Subcutaneous abdominal adipose tissue (tissue), 5 donors: ENCODE measurements around the gene LRRC4B.
"Not testable (repeated sequence)": the region's sequence is repeated elsewhere in the genome, so short reads cannot be mapped to it uniquely, and the experiment has no call there.

Experiments
- H3K27ac ChIP-seq: one replicate; pipeline ENCODE4 v1.7.0; 2013; ENCODE audit warnings: low read depth, mild to moderate bottlenecking, inconsistent platforms, low read length, moderate library complexity
- H3K27me3 ChIP-seq, 5 donors: one replicate each; pipeline ENCODE4 v1.7.0; 2013; ENCODE audit warnings: low read length in 5 of 5, inconsistent platforms in 1 of 5; ENCODE audit not compliant: control insufficient read depth in 5 of 5, insufficient read depth in 4 of 5
- H3K36me3 ChIP-seq, 5 donors: one replicate each; pipeline ENCODE4 v1.7.0; 2013; ENCODE audit warnings: low read length in 5 of 5; ENCODE audit not compliant: control insufficient read depth in 5 of 5, insufficient read depth in 5 of 5
- H3K4me1 ChIP-seq, 5 donors: one replicate each; pipeline ENCODE4 v1.7.0; 2013; ENCODE audit warnings: low read length in 5 of 5, mild to moderate bottlenecking in 3 of 5, moderate library complexity in 1 of 5; ENCODE audit not compliant: control insufficient read depth in 5 of 5, insufficient read depth in 5 of 5
- H3K4me3 ChIP-seq, 5 donors: one replicate each; pipeline ENCODE4 v1.7.0; 2013; ENCODE audit warnings: low read length in 5 of 5, low read depth in 1 of 5
- H3K9ac ChIP-seq, 5 donors: one replicate each; pipeline ENCODE4 v1.7.0; 2013; ENCODE audit warnings: low read length in 5 of 5, mild to moderate bottlenecking in 4 of 5, moderate library complexity in 3 of 5
- H3K9me3 ChIP-seq, 5 donors: one replicate each; pipeline ENCODE4 v1.7.0; 2013; ENCODE audit warnings: low read length in 5 of 5; ENCODE audit not compliant: control insufficient read depth in 5 of 5
- donor health status: healthy.
- donor health status: healthy.
- donor health status: healthy.
- donor health status: healthy.
- donor health status: healthy.

The LRRC4B gene

GRCh38 chr19:50567882-50568727 lies at the start of gene LRRC4B:
Gene LRRC4B, minus strand, starts transcription at chr19:50568435. Its CDS starts 19,597 bp downstream, at chr19:50548838.
- H3K27ac ChIP-seq: no peak within 1 kb of the TSS
- no peaks in the 10 kb centered on the region for H3K9me3 ChIP-seq
- H3K9ac ChIP-seq: no peak within 1 kb of the TSS
- no peak within 1 kb of the TSS for H3K4me3 ChIP-seq
- no peaks in the 10 kb centered on the region for H3K4me1 ChIP-seq
- H3K27me3 ChIP-seq: peaks cover 34 to 52% (median 45%) of the 10 kb centered on the region in 5 donors
- no peaks in the 10 kb centered on the region for H3K36me3 ChIP-seq

- H3K27ac ChIP-seq, H3K4me1 ChIP-seq, H3K9ac ChIP-seq, H3K36me3 ChIP-seq, H3K27me3 ChIP-seq, H3K9me3 ChIP-seq, H3K4me3 ChIP-seq: not testable (repeated sequence)
Measured at GRCh38 chr19:50612504-50613404, 44.5 kb upstream of the LRRC4B start.

- Histone ChIP-seq H3K36me3 (no peaks in the 10 kb centered on the region), H3K9me3 (peaks cover 0 to 4% (median 0%) of the 10 kb centered on the region in 5 donors), H3K27me3 (peaks cover 0 to 13% (median 7%) of the 10 kb centered on the region in 5 donors), H3K9ac (no peak overlapping the region), H3K27ac (no peak overlapping the region), H3K4me1 (peaks cover 0 to 9% (median 5%) of the 10 kb centered on the region in 5 donors), H3K4me3 (peak overlapping the region in 2 of 5 donors; percentile 6 to 23)
Measured at GRCh38 chr19:50607874-50608785, 39.9 kb upstream of the LRRC4B start.

- Histone ChIP-seq H3K9me3 (peaks cover 0 to 4% (median 0%) of the 10 kb centered on the region in 5 donors), H3K9ac (no peak overlapping the region), H3K4me1 (peaks cover 0 to 9% (median 5%) of the 10 kb centered on the region in 5 donors), H3K36me3 (no peaks in the 10 kb centered on the region), H3K4me3 (peak overlapping the region in 1 of 5 donors; percentile 23), H3K27me3 (peaks cover 0 to 13% (median 11%) of the 10 kb centered on the region in 5 donors), H3K27ac (no peak overlapping the region)
Measured at GRCh38 chr19:50607388-50607787, 39.2 kb upstream of the LRRC4B start.

GRCh38 chr19:50606059-50606836 lies 38.0 kb upstream of the LRRC4B start:
- peaks cover 6 to 20% (median 18%) of the 10 kb centered on the region in 5 donors for H3K27me3 ChIP-seq
- not testable (repeated sequence) for H3K4me3 ChIP-seq

GRCh38 chr19:50604264-50605073 lies 36.2 kb upstream of the LRRC4B start:
- H3K27ac ChIP-seq: not testable (repeated sequence)

More at GRCh38 chr19:50606059-50606836, 38.0 kb upstream of the LRRC4B start:
- H3K27ac ChIP-seq, H3K4me1 ChIP-seq, H3K9ac ChIP-seq, H3K36me3 ChIP-seq, H3K9me3 ChIP-seq: not testable (repeated sequence)

GRCh38 chr19:50602935-50603334 lies 34.7 kb upstream of the LRRC4B start:
- Histone ChIP-seq H3K9ac (no peak overlapping the region), H3K27ac (no peak overlapping the region), H3K4me3 (no peak overlapping the region), H3K36me3 (no peaks in the 10 kb centered on the region), H3K4me1 (peaks cover 0 to 4% (median 0%) of the 10 kb centered on the region in 5 donors), H3K9me3 (peaks cover 0 to 4% (median 0%) of the 10 kb centered on the region in 5 donors), H3K27me3 (peaks cover 6 to 22% (median 18%) of the 10 kb centered on the region in 5 donors)

More at GRCh38 chr19:50604264-50605073, 36.2 kb upstream of the LRRC4B start:
- H3K9me3 ChIP-seq, H3K36me3 ChIP-seq, H3K4me3 ChIP-seq, H3K9ac ChIP-seq, H3K4me1 ChIP-seq: not testable (repeated sequence)
- H3K27me3 ChIP-seq: peaks cover 6 to 22% (median 18%) of the 10 kb centered on the region in 5 donors

- peaks cover 6 to 22% (median 17%) of the 10 kb centered on the region in 5 donors for H3K27me3 ChIP-seq
- no peak overlapping the region for H3K9ac ChIP-seq
- H3K4me1 ChIP-seq: no peaks in the 10 kb centered on the region
- H3K9me3 ChIP-seq: peaks cover 0 to 3% (median 0%) of the 10 kb centered on the region in 5 donors
- H3K27ac ChIP-seq: no peak overlapping the region
- no peaks in the 10 kb centered on the region for H3K36me3 ChIP-seq
- no peak overlapping the region for H3K4me3 ChIP-seq
Measured at GRCh38 chr19:50602496-50602895, 34.3 kb upstream of the LRRC4B start.
